Epithelial cell of proximal tubule (primary cell): ENCODE results near the gene CFP. TPM values are rescaled to one million over a fixed set of nuclear protein-coding genes. Genes with fewer than 3 reads are reported as not detected.

Experiments used
- DNase-seq: peaks from one replicate; pipeline ENCODE4 v3.0.0-alpha.2; 2011; ENCODE audit warnings: low read depth
- H3K4me3 ChIP-seq: 2 replicates; pipeline ENCODE4 v1.5.1; 2011; ENCODE audit warnings: low read depth, mild to moderate bottlenecking, low read length
- total RNA-seq: library from RNA; depleted of rRNA; stranded (reverse); fragments of >200 nt; gene quantifications from 2 replicates; pipeline ENCODE4 v1.2.3, GENCODE V29; 2015
- TF ChIP-seq, protein P1 (sequence below): conservative IDR thresholded peaks from 2 replicates; pipeline ENCODE4 v1.5.1; 2012; ENCODE audit warnings: low read depth, mild to moderate bottlenecking, low read length

Gene CFP
- total RNA-seq, 1 donor from 2014 or later: 0.06 TPM

DNA sequence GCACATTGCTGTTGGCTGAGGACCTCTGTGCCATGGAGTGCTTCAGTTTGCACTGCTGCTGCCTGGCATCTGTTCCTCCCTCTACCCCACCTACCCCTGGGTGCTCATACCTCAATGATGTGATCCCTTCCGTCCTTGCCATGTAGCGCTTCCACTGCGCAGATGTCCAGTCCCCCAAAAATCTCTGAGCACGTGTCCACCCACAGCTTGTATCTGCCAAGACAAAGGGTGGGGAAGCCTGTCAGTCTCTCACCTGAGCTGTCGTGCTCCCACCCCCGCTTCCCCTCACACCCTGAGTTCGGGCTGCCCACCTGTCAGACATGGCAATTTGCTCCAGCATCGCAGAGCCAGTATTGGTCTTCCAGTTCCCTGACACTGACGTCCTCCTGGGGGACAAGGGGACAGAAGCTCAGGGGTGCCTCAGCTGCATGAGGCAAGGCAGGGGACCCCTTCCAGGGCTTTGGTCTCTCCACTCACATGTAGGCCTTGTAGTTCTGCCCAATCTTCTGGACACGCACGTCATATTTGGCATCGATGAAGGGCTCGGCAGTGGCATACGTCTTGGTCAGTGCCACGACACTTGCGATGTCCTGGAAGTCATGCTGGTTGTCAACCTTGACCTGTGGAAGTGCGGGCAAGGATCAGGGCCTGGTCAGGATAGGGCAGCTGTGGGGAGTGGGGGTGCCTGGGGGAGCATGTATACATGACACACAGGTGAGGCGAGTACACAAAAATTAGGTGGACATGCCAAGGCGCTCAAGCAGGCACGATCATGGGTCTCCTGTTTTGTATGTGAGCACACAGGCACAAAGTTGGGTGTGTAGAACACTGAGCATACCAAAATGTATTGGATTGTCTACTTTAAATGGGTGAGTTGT lies 53.5 kb downstream of the CFP start:
- TF ChIP-seq, protein P1, sequence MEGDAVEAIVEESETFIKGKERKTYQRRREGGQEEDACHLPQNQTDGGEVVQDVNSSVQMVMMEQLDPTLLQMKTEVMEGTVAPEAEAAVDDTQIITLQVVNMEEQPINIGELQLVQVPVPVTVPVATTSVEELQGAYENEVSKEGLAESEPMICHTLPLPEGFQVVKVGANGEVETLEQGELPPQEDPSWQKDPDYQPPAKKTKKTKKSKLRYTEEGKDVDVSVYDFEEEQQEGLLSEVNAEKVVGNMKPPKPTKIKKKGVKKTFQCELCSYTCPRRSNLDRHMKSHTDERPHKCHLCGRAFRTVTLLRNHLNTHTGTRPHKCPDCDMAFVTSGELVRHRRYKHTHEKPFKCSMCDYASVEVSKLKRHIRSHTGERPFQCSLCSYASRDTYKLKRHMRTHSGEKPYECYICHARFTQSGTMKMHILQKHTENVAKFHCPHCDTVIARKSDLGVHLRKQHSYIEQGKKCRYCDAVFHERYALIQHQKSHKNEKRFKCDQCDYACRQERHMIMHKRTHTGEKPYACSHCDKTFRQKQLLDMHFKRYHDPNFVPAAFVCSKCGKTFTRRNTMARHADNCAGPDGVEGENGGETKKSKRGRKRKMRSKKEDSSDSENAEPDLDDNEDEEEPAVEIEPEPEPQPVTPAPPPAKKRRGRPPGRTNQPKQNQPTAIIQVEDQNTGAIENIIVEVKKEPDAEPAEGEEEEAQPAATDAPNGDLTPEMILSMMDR: no peak
- DNase-seq: no peak

DNA sequence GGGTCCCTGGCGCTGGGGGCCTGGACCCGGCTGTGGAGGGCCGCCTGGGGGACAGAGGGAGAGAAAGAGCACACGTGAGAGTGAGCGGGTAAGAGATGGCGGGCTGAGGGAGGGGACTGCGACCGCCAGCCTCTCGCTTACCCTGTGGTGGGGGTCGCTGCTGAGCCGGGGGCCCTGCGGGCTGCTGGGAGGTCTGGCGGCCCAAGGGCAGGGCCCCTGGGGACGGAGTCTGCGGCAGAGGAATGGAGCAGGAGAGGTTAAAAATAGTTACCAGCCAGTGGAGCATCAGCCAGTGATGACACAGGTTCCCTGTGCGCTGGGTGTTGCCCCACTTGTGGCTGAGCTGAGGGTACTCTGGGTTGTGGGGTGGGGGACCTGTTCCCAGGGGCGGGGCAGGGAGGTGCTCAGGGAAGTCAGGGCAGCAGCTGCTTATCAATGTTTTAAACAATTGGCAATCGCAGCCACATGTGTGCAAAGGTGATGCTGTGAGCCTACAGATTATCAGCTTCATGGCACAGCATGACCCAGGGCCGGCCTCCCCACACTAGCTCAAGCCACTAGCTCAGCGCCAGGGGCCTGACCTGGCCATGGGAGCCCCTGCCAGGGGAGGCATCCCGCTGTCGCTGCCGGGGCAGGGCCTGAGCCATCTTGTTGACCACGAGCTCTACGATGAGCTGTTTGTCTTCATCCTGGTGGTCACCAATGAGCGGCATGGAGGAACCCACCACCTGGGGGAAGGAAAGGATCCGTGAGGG lies 55.0 kb downstream of the CFP start:
- TF ChIP-seq, protein P1: no peak
- no peak overlapping the region for H3K4me3 ChIP-seq
- DNase-seq: no peak

More for the DNA sequence above, 53.5 kb downstream of the CFP start:
- H3K4me3 ChIP-seq: no peak overlapping the region

DNA sequence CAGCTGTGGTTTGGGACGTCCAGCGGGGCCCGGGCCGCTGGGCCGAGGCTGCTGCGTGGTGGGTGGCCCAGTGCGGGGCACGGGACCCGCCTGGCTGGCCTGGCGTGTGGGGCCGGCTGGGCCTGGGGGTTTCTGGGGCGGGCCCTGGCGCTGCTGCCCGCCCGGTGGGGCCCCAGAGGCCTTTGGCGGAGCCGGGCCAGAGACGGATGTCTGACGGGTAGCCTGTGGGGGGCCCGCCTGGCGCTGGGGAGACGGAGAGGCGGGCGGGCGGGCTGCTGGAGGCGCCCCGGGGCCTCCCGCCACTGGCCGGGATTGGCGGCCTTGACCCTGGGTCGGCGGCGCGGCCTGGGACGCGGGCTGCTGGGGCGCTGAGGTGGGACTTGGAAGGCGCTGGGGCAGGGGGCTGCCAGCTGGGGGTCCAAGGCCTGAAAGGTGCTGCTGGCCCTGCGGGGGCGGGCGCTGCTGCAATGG lies 55.6 kb downstream of the CFP start:
- no peak overlapping the region for H3K4me3 ChIP-seq

DNA sequence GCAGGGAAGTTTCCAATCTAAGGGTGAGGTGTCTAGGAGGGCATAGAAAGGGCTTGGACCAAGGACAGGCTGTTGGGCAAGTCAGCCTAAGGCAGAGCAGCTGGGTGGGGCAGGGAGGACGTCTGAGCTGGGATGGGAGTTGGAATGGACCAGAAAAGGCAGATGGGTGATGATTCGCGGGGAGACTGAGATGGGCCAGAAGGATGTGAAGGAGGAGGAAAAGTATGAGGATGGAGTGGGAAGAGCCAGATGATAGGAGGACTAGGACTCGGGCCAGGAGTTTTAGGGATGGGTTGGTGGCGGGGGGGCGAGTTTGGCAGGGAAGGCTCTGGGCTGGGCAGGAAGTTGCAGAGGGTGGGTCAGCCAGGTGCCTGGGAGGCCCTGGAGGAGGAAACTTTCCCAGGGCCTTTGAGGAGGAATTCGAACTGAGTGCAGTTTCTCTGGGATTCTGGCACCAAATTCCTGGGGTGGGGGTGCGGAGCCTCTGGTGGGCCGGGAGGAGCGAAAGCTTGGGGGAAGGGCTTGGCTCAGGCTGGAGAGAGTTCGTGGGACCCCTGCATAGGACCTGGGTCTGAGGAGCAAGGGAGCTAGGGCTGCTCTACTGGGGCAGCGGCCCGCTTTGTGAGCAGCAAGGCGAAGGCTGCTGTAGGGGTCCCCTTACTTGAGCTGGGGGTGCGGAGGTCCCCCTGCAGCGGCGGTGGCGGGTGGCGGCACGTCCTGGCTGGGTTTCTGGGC lies 56.2 kb downstream of the CFP start:
- DNase-seq: no peak
- H3K4me3 ChIP-seq: no peak overlapping the region
- TF ChIP-seq, protein P1: no peak

More for the DNA sequence above, 55.6 kb downstream of the CFP start:
- no peak for DNase-seq
- TF ChIP-seq, protein P1: no peak

Other genes starting within 250 kb of the CFP start
- 4.4 and 5.0 TPM in 2 replicates for gene ZNF41, start 146.7 kb downstream of the CFP start, total RNA-seq
- gene ARAF, start 68.7 kb downstream of the CFP start, total RNA-seq: 31.5 and 43.7 TPM in 2 replicates
- 123 and 241 TPM in 2 replicates for gene TIMP1, start 47.5 kb downstream of the CFP start, total RNA-seq
- 0.12 and 0.65 TPM in 2 replicates for gene SYN1, start 10.1 kb downstream of the CFP start, total RNA-seq
- gene ELK1, start 20.6 kb upstream of the CFP start, total RNA-seq: 21.9 and 31.8 TPM in 2 replicates
- 133 and 178 TPM in 2 replicates for gene UXT, start 29.2 kb upstream of the CFP start, total RNA-seq
- gene ZNF81, start 207.0 kb upstream of the CFP start, total RNA-seq: 2.7 and 16.9 TPM in 2 replicates